NCI-H1694 (cell line): Measurements from ENCODE around the gene SLC12A7.

Experiments used
- DNase-seq: peaks from one replicate; lab custom pipeline; 2025; lab: John Stamatoyannopoulos, UW

SLC12A7 gene

GRCh38 chr5:1077491-1078020 lies 34.3 kb downstream of the SLC12A7 start:
- DNase-seq, result no peak

DNA sequence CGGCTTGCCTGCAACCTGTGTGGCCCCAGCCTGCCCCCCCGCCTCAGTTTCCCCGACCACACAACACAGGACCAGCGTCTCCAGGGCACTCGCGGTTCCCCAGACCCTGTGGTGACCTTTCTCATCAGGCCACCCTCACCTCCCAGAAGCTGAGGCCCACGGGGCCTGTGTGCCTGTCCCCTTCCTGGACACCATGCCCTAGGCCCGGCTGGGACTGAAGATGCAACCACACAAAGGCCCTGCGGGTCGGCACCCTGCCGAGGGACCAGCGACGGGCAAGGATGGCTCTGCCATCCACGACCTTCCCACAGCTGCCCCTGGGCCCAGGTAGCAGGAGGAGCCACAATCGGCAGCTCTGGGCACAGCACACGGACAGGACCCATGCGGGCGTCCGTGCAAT lies 34.8 kb downstream of the SLC12A7 start:
- no peak for DNase-seq

DNA sequence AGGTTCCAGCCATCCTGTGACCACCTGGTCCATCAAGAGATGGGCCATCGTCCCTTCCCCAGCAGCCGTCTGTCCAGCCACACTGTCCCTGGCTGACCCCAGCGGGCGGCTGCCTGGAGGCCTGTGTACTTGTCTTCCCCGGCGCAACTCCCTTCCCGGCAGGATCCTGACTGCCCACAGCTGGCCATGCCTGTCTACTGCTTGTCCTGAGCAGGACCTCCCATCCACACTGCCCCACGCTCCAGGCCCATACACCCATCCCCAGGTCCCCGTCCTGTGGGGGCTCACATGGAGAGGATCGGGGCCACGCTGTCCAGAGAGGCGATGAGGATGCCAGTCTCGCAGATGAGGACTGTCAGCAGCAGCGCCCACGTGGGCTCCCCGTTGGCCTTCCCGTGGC lies 35.5 kb downstream of the SLC12A7 start:
- no peak for DNase-seq

- DNase-seq, result no peak
Measured at GRCh38 chr5:1075931-1076330, 35.9 kb downstream of the SLC12A7 start.

DNA sequence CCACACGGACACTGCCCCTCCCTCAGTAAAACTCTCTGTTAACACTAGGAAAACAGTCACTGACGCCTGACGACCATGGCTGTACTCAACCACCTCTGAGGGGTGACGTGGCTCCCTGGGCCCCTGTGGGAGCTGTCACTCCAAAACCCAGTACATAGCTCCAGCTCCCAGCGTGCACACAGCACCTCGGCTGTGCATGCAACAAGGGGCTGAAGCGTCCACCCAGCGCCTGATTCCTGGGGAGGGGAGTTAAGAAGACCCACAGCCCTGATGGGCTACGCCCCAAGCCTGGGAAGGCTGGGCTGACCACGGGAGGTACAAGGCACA lies 36.3 kb downstream of the SLC12A7 start:
- no peak for DNase-seq

- DNase-seq, result no peak
Measured at GRCh38 chr5:1074816-1075554, 36.9 kb downstream of the SLC12A7 start.

DNA sequence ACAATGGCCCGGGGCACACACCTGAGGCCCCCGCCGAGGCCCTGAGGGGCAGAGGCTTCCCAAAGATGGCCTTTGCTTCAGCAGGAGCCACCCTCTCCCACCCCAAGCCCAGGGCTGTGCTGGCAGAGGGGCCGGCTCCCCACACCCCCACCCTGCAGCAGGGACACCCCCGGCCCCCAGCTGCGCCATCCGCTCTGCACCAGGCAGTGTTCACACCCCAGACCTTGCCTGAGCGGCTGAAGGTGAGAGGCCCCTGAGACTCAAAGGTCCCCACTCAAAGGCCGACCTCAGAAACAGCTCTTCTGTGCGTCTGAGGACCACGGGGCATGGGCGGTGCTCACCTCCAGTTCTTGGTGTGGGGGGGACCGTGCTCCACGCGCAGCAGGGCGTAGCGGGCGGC lies 37.6 kb downstream of the SLC12A7 start:
- DNase-seq, result no peak

- DNase-seq, result no peak
Measured at GRCh38 chr5:1073239-1074102, 38.4 kb downstream of the SLC12A7 start.

DNA sequence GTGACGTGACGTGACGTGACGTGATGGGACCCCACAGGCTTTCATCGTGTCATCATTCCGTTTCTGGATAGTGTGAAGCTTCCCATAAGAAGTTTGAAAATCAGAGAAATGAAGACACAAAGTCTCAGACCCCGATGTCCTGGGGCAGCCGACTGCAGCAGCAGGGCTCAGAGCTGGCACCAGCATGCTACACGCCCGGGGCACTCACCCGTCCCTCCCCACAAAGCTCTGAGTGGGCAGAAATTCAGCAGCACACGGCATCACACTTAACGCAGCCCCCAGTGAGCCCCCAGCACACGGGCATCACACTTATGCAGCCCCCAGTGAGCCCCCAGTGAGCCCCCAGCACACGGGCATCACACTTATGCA lies 42.2 kb downstream of the SLC12A7 start:
- DNase-seq, result no peak

DNA sequence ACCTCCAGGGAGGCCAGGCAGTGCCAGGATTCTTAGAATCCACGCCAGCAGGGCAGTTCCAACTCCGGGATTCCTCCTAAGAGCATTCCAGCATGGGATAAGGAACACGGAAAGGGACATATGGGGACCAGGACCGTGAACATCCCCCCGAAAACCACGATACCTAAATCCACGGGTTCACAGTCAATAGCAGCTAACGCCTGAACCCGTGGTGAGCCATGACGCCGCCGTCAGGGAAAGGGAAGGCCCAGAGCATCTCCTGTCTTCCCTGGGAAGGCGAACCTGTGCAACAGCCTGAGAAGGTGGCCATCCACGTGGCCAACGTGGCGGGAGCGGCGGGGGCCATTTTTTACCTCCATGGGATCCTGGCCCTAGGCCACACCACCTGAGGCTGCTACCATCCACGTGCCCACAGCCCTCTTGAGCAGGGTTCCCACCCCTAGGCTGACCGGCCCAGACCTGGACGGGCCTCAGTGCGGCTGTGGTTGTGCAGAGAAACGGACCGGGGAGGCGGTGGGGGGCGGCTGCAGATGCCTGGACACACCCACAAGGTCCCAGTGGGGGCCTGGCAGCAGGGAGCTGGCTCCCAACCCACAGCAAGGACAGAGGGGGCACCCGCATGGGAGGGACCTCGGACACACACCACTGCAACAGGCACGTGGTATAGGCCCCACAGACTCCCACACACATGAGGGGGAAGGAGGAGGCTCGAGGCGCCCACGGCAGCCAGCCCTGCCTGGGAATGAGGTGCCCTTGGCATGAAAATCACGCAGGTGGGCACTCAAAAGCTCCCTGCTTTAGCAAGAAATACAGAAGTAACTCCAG lies 42.8 kb downstream of the SLC12A7 start:
- DNase-seq, result no peak

DNA sequence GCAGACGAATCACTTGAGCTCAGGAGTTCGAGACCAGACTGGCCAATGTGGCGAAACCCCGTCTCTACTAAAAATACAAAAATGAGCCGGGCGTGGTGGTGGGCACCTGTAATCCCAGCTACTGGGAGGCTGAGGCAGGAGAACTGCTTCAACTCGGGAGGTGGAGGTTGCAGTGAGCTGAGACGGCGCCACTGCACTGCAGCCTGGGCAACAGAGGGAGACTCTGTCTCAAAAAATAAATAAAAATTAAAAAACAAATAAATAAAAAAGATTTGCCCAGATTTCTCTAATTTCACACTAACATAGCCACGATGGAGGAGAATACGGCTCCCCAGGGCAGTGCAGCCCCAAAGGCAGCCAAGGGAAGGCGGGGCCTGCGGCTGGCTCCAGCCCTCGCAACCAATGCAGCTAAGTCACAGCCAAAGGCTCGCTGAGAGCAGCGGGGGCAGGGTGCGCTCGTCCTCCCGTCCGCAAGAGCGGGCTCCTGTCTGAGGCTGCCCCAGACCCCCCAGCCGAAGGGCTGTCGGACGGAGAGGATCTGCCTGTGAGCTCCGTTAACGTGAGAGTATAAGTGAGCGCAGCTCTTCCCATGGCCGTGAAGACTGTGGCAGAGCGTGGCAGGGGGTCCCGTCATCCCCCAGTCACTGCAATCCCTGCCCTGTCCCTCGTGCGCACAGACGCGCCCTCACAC lies 43.5 kb downstream of the SLC12A7 start:
- DNase-seq, result no peak

DNA sequence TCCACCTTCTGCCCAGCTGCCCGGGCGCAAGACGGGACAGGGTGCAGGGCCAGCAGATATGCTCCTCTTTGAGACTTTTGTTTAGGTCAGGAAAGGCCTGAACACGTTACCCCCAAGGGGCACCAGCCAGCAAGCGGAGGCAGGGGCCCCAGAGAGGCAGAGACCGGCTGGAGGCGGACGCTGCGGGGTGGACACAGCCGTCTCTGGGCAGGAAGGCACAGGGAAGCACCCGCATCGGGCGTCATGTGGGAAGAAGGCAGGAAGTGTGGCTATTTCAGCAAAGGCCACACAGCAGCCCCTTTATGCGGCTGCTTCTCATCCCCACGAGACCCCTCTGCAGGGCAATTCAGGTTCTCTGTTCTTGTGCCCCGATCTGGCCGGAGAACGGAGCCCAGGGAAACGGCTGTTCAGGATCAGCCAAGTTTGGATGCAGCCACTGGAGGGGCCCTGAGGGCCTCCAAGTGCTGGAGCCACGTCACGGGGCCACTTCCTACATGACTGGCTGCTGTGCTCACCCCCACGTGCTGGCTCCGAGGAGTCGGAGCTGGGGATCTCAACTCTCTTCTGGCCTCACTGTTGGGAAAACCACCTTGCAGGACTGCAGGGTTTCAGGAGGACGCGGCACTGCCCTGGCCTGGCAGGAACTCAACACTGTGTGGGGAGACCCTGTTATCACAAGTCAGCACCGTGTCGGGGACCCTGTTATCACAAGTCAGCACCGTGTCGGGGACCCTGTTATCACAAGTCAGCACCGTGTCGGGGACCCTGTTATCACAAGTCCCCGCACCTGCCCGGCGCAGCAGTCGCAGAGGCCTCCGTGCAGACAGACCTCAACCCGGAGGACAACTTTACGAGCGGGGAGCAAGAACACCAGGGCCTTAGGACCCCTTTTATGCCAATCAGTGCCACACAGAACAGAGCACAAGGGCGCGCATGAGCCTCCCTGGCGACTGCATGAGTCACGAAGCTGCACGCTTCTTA lies 44.4 kb downstream of the SLC12A7 start:
- DNase-seq, result no peak

GRCh38 chr5:1066676-1067075 lies 45.2 kb downstream of the SLC12A7 start:
- no peak for DNase-seq

DNA sequence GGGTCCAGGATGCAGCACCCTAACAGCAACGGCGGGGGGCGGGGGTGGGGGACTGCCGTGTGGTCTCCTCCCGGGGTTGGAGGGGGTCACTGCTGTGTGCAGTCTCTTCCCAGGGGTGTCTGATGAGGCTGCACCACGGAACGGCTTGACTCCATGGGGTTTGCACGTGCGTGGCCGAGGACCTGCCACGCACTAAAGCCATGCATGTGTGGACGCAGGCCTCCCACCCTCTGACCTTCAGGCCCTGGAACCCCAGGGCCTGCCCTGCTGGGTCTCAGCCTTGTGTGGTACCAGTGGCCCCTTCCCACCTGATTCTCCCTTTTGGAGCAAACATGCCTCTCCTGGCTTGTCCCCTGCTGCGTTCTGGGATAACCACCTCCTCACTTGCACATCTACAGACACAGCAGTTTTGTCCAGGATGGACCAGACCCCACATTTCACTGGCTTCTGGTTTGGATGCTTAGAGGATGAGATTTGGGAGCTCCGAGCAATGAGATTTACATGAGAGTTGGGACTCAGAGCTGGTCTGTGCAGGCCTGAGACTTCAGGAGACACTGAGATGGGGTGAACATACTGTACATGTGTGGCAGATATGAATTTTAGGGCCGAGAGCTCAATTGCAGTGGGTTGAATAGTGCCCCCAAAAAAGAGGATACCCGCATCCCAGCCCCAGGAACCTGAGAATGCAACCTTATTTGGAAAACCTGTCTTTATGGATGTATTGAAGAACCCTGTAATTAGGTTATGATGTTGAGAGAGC lies 45.8 kb downstream of the SLC12A7 start:
- DNase-seq, result no peak

DNA sequence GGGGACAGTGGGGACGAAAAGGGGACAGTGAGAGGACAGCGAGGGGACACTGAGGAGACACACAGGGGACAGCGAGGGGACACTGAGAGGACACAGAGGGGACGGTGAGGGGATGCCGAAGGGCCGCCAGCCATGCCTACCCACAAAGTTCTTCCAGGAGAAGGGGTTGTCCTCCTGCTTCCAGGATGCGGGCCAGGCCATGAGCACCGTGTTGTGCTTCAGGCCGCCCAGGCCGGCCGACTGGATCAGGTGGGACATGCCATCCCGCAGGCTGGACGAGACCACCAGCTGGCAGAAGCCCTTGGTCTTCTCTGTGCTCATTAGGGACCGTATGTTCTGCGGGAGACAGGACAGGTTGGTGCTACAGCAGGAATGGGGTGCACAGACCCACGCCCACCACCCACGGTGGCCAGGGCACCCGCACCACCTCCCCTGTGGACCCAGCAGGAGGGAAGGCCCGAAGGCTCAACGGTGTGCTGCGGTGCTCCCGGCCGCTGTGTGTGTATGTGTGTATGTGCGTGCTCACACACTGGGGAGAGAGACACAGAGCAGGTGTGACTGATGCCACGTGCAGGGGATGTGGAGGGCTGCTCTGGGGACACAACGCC lies 46.6 kb downstream of the SLC12A7 start:
- no peak for DNase-seq

DNA sequence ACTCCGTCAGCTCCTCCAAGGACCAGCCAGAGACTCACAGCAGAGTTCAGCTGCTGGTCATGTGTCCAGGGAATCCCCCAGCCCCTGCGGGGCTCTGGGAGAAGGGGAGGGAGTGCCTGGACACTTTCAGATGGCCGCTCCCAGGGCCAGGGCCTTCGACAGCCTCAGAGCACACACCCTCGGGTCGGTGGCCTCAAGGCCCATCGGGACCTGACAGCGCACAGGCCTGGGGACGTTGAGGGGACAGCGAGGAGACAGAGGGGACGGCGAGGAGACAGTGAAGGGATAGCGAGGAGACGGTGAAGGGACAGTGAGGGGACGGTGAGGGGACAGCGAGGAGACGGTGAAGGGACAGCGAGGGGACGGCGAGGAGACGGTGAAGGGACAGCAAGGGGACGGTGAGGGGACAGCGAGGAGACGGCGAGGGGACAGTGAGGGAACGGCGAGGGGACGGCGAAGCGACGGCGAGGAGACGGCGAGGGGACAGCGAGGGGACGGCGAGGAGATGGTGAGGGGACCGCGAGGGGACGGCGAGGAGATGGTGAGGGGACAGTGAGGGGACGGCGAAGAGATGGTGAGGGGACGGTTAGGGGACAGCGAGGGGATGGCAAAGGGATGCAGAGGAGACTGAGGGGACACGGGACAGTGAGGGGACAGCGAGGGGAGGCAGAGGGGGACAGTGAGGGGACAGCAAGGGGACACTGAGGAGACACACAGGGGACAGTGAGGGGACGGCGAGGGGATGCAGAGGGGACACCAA lies 47.3 kb downstream of the SLC12A7 start:
- DNase-seq, result no peak

DNA sequence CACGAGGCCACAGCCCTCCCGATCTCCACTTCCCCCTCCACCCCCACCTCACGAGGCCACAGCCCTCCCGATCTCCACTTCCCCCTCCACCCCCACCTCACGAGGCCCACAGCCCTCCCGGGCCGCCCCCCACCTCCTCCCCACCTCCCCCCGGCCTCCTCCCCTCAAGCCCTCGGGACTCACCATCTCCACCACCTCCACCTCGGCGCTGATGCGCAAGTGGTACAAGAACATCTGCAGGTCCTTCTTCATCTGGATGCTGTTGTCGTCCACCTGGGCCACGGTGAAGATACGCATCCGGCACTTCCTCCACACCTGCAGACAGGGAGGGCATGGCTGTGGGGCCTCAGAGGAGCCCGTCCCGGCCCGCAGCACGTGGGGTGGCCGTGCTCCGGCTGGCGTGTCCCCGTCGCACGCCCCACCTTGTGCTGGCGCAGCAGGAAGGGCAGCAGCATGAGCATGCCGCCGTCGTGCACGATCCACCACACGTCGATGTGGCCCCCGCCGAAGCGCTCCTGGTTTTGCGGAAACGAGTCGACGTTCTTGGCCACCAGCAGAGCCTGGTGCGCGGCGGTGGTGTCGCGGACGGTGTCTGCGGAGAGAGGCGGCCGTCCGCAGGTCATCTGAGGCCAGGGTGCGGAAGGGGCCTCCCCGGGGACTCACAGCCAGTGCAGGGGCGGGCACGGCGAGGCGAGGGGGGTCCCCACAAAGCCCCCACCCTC lies 48.0 kb downstream of the SLC12A7 start:
- no peak for DNase-seq
